Gastrocnemius medialis (tissue), 4 donors: ENCODE measurements around the gene GJB1. TPM values are rescaled to one million over a fixed set of nuclear protein-coding genes. Genes with fewer than 3 reads are reported as not detected.

Source experiments
- ATAC-seq, 2 donors: fragments of 150-250 bp; one replicate each; pipeline ENCODE4 v1.9.1; 2016
- DNase-seq, 2 donors: peaks; one replicate each; pipeline ENCODE4 v3.0.0-alpha.2; 2019
- H3K27ac ChIP-seq, 4 donors: fragments of 200-600 bp; sonication (generic); 1 replicate in 1 of 4; 2 replicates in 3 of 4; pipeline ENCODE4 v1.5.1; 2016 to 2018; ENCODE audit warnings: mild to moderate bottlenecking in 2 of 4, moderate library complexity in 1 of 4
- H3K27me3 ChIP-seq, 3 donors: fragments of 200-600 bp; sonication (generic) in 2 of 3; 1 replicate in 1 of 3; 2 replicates in 2 of 3; pipeline versions ENCODE4 v1.5.1 to v1.6.0; 2016 to 2019; ENCODE audit warnings: mild to moderate bottlenecking in 1 of 3, moderate library complexity in 1 of 3
- H3K36me3 ChIP-seq, 2 donors: fragments of 200-600 bp; sonication (generic) in 1 of 2; one replicate each; pipeline ENCODE4 v1.5.1; 2017 to 2018
- H3K4me1 ChIP-seq, 2 donors: fragments of 200-600 bp; sonication (generic) in 1 of 2; one replicate each; pipeline ENCODE4 v1.5.1; 2016 to 2017; ENCODE audit warnings: mild to moderate bottlenecking in 2 of 2
- H3K4me3 ChIP-seq, 4 donors: fragments of 200-600 bp; sonication (generic) in 3 of 4; 1 replicate in 1 of 4; 2 replicates in 3 of 4; pipeline ENCODE4 v1.5.1; 2016 to 2019; ENCODE audit warnings: mild to moderate bottlenecking in 2 of 4
- H3K9me3 ChIP-seq, 3 donors: fragments of 200-600 bp; sonication (generic) in 2 of 3; 1 replicate in 1 of 3; 2 replicates in 2 of 3; pipeline ENCODE4 v1.5.1; 2016 to 2019
- POLR2A ChIP-seq, 2 donors: fragments of 450-650 bp; IDR thresholded peaks; one replicate each; pipeline ENCODE4 v1.6.1; 2017; ENCODE audit warnings: antibody characterized with exemption in 2 of 2, mild to moderate bottlenecking in 2 of 2, moderate library complexity in 2 of 2
- in situ Hi-C, 4 donors: fragments of 200-750 bp; cut with MboI; loops; one replicate each; pipeline versions ENCODE4 v1.15.0 to v1.8.0; 2017; ENCODE audit warnings: low sequenced_read_pairs in 4 of 4
- intact Hi-C: fragments of 100-400 bp; cut with DNase I; formaldehyde crosslinking; loops from one replicate; pipeline ENCODE4 v1.15.1; 2023; ENCODE audit warnings: low total_unique reads
- total RNA-seq, 4 donors: library from RNA; depleted of rRNA; stranded (reverse); fragments of >200 nt; gene quantifications; one replicate each; pipeline versions ENCODE4 v1.1.0 to v1.2.3, GENCODE V29; 2016
- TF ChIP-seq, protein P1 (sequence below), 5 experiments: fragments of 450-650 bp in 3 of 5; fragments of 200-600 bp in 2 of 5; sonication (generic) in 2 of 5; IDR thresholded peaks in 4 of 5; conservative IDR thresholded peaks in 1 of 5; 1 replicate in 4 of 5; 2 replicates in 1 of 5; pipeline ENCODE4 v1.5.1; 2016 to 2019; ENCODE audit warnings: antibody characterized with exemption in 5 of 5, mild to moderate bottlenecking in 3 of 5, moderate library complexity in 3 of 5

The GJB1 gene
- total RNA-seq, 4 donors from 2014 or later, result 0.24 to 0.80 TPM; not detected in 2

DNA sequence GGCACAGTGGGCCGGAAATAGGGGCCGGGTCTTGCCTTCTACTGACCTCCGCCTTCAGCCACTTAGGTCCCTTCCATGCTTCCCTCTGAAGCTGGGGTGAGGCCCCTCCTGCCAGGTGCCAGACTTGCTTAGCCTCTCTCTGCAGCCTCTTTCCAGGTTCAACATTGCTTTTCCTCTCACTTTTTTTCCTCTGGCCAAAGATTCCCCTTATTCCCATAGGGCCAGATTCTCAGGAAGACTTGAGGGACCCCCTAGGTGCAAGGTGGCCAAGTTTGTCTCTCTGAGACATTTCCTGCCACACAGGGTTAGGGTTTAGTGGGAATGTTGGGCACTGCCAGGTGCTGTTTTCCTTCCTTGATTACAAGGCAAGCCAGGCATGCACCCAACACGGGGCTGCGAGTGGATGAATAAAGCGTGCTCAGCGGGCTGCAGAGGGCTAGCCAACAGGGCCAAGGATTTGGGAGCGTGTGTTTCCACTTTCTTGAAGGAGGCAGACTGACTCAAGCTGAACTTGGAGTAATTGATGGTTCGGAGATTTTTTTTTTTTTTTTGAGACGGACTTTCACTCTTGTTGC is 7.6 kb upstream of the GJB1 start:
- ATAC-seq (no peak), DNase-seq (no peak)
- intact Hi-C loops, result no loop called here
- no peaks in the 10 kb centered on the region for H3K9me3 ChIP-seq
- H3K4me1 ChIP-seq, result no peaks in the 10 kb centered on the region
- H3K27ac ChIP-seq, result no peak overlapping the region
- H3K36me3 ChIP-seq, result no peaks in the 10 kb centered on the region
- in situ Hi-C loops, result no loop called here
- TF ChIP-seq POLR2A (IDR thresholded peaks at IDR 0.05), result no peak
- TF ChIP-seq, protein P1, sequence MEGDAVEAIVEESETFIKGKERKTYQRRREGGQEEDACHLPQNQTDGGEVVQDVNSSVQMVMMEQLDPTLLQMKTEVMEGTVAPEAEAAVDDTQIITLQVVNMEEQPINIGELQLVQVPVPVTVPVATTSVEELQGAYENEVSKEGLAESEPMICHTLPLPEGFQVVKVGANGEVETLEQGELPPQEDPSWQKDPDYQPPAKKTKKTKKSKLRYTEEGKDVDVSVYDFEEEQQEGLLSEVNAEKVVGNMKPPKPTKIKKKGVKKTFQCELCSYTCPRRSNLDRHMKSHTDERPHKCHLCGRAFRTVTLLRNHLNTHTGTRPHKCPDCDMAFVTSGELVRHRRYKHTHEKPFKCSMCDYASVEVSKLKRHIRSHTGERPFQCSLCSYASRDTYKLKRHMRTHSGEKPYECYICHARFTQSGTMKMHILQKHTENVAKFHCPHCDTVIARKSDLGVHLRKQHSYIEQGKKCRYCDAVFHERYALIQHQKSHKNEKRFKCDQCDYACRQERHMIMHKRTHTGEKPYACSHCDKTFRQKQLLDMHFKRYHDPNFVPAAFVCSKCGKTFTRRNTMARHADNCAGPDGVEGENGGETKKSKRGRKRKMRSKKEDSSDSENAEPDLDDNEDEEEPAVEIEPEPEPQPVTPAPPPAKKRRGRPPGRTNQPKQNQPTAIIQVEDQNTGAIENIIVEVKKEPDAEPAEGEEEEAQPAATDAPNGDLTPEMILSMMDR (IDR thresholded peaks at IDR 0.05 in 4 of 5, conservative IDR thresholded peaks at IDR 0.05 in 1 of 5), result no peak
- peaks cover 0 to 9% (median 0%) of the 10 kb centered on the region in 3 donors for H3K27me3 ChIP-seq
- no peak overlapping the region for H3K4me3 ChIP-seq

DNA sequence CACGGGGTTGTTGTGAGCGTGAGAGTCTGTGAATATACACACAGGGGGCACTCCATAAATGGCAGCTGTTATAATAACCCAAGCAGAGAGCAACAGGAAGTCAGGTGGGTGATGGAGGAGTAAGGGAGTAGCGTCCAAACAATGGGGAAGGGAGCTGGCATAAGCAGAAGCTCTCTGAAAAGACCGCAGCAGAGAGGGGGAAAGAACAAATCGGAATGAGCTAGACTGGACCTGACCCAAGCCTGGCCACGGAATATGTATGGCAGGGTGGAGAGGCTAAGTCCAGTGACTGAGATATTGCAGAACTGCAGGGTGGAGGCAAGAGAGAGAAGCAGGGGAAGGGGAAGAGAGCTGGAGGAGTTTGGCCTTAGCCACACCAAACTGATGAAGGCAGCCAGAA is 6.5 kb upstream of the GJB1 start:
- no peaks in the 10 kb centered on the region for H3K36me3 ChIP-seq
- DNase-seq (no peak), ATAC-seq (no peak)
- peaks cover 0 to 9% (median 0%) of the 10 kb centered on the region in 3 donors for H3K27me3 ChIP-seq
- no peak overlapping the region for H3K27ac ChIP-seq
- H3K9me3 ChIP-seq, result no peaks in the 10 kb centered on the region
- TF ChIP-seq, protein P1 (IDR thresholded peaks at IDR 0.05 in 4 of 5, conservative IDR thresholded peaks at IDR 0.05 in 1 of 5), result no peak
- TF ChIP-seq POLR2A (IDR thresholded peaks at IDR 0.05), result no peak
- intact Hi-C loops (no loop called here), in situ Hi-C loops (no loop called here)
- H3K4me1 ChIP-seq, result no peaks in the 10 kb centered on the region
- no peak overlapping the region for H3K4me3 ChIP-seq

DNA sequence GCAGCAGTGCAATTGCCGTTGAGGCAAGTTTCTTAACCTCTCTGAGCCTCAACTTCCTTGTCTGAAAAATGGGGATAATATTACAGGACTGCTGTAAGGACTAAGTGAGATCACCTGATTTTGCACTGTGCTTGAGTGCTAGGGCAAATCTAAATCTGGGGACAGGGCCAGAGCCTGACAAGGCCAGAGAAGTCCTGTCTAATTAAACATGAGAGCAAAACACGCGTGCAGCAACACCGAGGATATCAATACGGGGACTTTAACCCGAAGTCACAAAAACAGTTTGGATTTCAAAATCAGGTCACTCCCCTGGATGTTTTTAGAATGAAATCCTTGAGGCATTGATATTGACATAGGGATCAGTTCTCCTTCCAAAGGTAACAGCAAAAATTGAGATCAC is 5.7 kb upstream of the GJB1 start:
- in situ Hi-C loops, result no loop called here
- ATAC-seq (no peak), DNase-seq (no peak)
- Histone ChIP-seq H3K27ac (no peak overlapping the region), H3K9me3 (no peaks in the 10 kb centered on the region), H3K36me3 (no peaks in the 10 kb centered on the region), H3K4me1 (no peaks in the 10 kb centered on the region), H3K27me3 (peaks cover 0 to 12% (median 0%) of the 10 kb centered on the region in 3 donors), H3K4me3 (no peak overlapping the region)
- TF ChIP-seq, protein P1 (IDR thresholded peaks at IDR 0.05 in 4 of 5, conservative IDR thresholded peaks at IDR 0.05 in 1 of 5), result no peak
- no peak for TF ChIP-seq POLR2A (IDR thresholded peaks at IDR 0.05)
- intact Hi-C loops, result no loop called here

DNA sequence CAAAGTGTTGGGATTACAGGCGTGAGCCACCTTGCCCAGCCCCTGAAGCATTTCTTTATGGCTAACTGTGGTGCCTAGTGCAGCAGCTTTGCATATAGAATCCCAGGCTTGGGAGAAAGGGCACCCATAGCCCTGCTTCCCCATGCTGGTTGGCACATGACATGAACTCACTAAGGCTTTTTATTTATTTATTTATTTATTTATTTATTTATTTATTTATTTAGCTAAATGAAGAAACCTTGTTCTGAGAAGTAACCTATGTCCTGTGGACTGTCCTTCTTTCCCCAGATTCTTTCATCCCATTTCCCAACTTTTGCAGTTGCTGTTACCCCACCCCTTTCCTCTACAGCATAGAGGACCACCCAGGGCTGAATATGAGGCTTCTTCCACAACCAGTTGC is 1.9 kb upstream of the GJB1 start:
- DNase-seq, result no peak
- Histone ChIP-seq H3K27ac (no peak overlapping the region), H3K36me3 (no peaks in the 10 kb centered on the region), H3K27me3 (peaks cover 0 to 3% (median 0%) of the 10 kb centered on the region in 3 donors), H3K9me3 (no peaks in the 10 kb centered on the region), H3K4me3 (no peak overlapping the region), H3K4me1 (no peaks in the 10 kb centered on the region)
- intact Hi-C loops, result no loop called here
- in situ Hi-C loops, result no loop called here
- no peak for TF ChIP-seq POLR2A (IDR thresholded peaks at IDR 0.05)
- TF ChIP-seq, protein P1 (IDR thresholded peaks at IDR 0.05 in 4 of 5, conservative IDR thresholded peaks at IDR 0.05 in 1 of 5), result no peak
- no peak for ATAC-seq
